Muscle layer of colon (tissue), 2 donors: ENCODE measurements around the gene FNDC3B.

Experiments used
- H3K27ac ChIP-seq: one replicate; pipeline ENCODE4 v1.7.0; 2013; ENCODE audit warnings: low read depth, mild to moderate bottlenecking, low read length, moderate library complexity
- H3K27me3 ChIP-seq, 2 donors: one replicate each; pipeline ENCODE4 v1.7.0; 2013; ENCODE audit warnings: low read length in 2 of 2, mild to moderate bottlenecking in 2 of 2; ENCODE audit not compliant: insufficient read depth in 2 of 2, control insufficient read depth in 1 of 2
- H3K36me3 ChIP-seq: one replicate; pipeline ENCODE4 v1.7.0; 2013; ENCODE audit warnings: mild to moderate bottlenecking, low read length; ENCODE audit not compliant: insufficient read depth
- H3K4me1 ChIP-seq: one replicate; pipeline ENCODE4 v1.7.0; 2013; ENCODE audit warnings: mild to moderate bottlenecking, low read length; ENCODE audit not compliant: insufficient read depth
- H3K4me3 ChIP-seq, 2 donors: one replicate each; pipeline ENCODE4 v1.7.0; 2013; ENCODE audit warnings: low read length in 2 of 2, low read depth in 1 of 2, mild to moderate bottlenecking in 1 of 2, moderate library complexity in 1 of 2
- H3K9ac ChIP-seq: one replicate; pipeline ENCODE4 v1.7.0; 2013; ENCODE audit warnings: low read length
- H3K9me3 ChIP-seq: one replicate; pipeline ENCODE4 v1.7.0; 2013; ENCODE audit warnings: mild to moderate bottlenecking, low read length
- donor health status: abdominal sarcoma.
- donor health status: Adenocarcinoma of cecum.

FNDC3B gene

GRCh38 chr3:172174513-172175253 is 135.3 kb downstream of the FNDC3B start:
- no peak overlapping the region for H3K27ac ChIP-seq
- no peak overlapping the region for H3K4me3 ChIP-seq
- no peaks in the 10 kb centered on the region for H3K27me3 ChIP-seq
- H3K36me3 ChIP-seq, result no peaks in the 10 kb centered on the region
- H3K4me1 ChIP-seq, result peaks cover 51% of the 10 kb centered on the region
- no peak overlapping the region for H3K9ac ChIP-seq
- H3K9me3 ChIP-seq, result no peaks in the 10 kb centered on the region

- no peak overlapping the region for H3K9ac ChIP-seq
- H3K4me3 ChIP-seq, result no peak overlapping the region
- H3K4me1 ChIP-seq, result peaks cover 53% of the 10 kb centered on the region
- H3K36me3 ChIP-seq, result no peaks in the 10 kb centered on the region
- H3K27me3 ChIP-seq, result no peaks in the 10 kb centered on the region
- no peaks in the 10 kb centered on the region for H3K9me3 ChIP-seq
- no peak overlapping the region for H3K27ac ChIP-seq
These were observed 135.8 kb downstream of the FNDC3B start for GRCh38 chr3:172175254-172175599.

GRCh38 chr3:172176061-172176770 is 136.8 kb downstream of the FNDC3B start:
- Histone ChIP-seq H3K27me3 (no peaks in the 10 kb centered on the region), H3K36me3 (no peaks in the 10 kb centered on the region), H3K9ac (no peak overlapping the region), H3K9me3 (no peaks in the 10 kb centered on the region), H3K4me3 (no peak overlapping the region), H3K27ac (no peak overlapping the region), H3K4me1 (peaks cover 46% of the 10 kb centered on the region)

- Histone ChIP-seq H3K4me1 (peaks cover 43% of the 10 kb centered on the region), H3K27me3 (no peaks in the 10 kb centered on the region), H3K4me3 (no peak overlapping the region), H3K9me3 (no peaks in the 10 kb centered on the region), H3K27ac (no peak overlapping the region), H3K36me3 (no peaks in the 10 kb centered on the region), H3K9ac (no peak overlapping the region)
These were observed 137.7 kb downstream of the FNDC3B start for GRCh38 chr3:172177046-172177445.

- Histone ChIP-seq H3K9ac (no peak overlapping the region), H3K36me3 (no peaks in the 10 kb centered on the region), H3K4me1 (peaks cover 47% of the 10 kb centered on the region), H3K27ac (no peak overlapping the region), H3K9me3 (no peaks in the 10 kb centered on the region), H3K27me3 (no peaks in the 10 kb centered on the region), H3K4me3 (no peak overlapping the region)
These were observed 138.5 kb downstream of the FNDC3B start for GRCh38 chr3:172177803-172178316.

- H3K4me1 ChIP-seq, result peaks cover 38% of the 10 kb centered on the region
- no peak overlapping the region for H3K9ac ChIP-seq
These were observed 140.5 kb downstream of the FNDC3B start for GRCh38 chr3:172179680-172180399.

GRCh38 chr3:172180473-172180872 is 141.1 kb downstream of the FNDC3B start:
- H3K4me3 ChIP-seq, result no peak overlapping the region
- H3K4me1 ChIP-seq, result peaks cover 32% of the 10 kb centered on the region
- H3K9ac ChIP-seq, result no peak overlapping the region
- H3K27me3 ChIP-seq, result no peaks in the 10 kb centered on the region
- H3K9me3 ChIP-seq, result no peaks in the 10 kb centered on the region
- H3K36me3 ChIP-seq, result no peaks in the 10 kb centered on the region
- no peak overlapping the region for H3K27ac ChIP-seq

More at GRCh38 chr3:172179680-172180399, 140.5 kb downstream of the FNDC3B start:
- Histone ChIP-seq H3K4me3 (no peak overlapping the region), H3K27me3 (no peaks in the 10 kb centered on the region), H3K36me3 (no peaks in the 10 kb centered on the region), H3K27ac (no peak overlapping the region), H3K9me3 (no peaks in the 10 kb centered on the region)

- H3K4me3 ChIP-seq, result no peak overlapping the region
- peaks cover 16% of the 10 kb centered on the region for H3K4me1 ChIP-seq
- no peak overlapping the region for H3K9ac ChIP-seq
- no peaks in the 10 kb centered on the region for H3K9me3 ChIP-seq
- H3K27ac ChIP-seq, result no peak overlapping the region
- H3K36me3 ChIP-seq, result no peaks in the 10 kb centered on the region
- H3K27me3 ChIP-seq, result no peaks in the 10 kb centered on the region
These were observed 142.7 kb downstream of the FNDC3B start for GRCh38 chr3:172181932-172182586.

- Histone ChIP-seq H3K27ac (no peak overlapping the region), H3K36me3 (no peaks in the 10 kb centered on the region), H3K9ac (no peak overlapping the region), H3K27me3 (no peaks in the 10 kb centered on the region), H3K4me3 (no peak overlapping the region), H3K9me3 (no peaks in the 10 kb centered on the region), H3K4me1 (peaks cover 14% of the 10 kb centered on the region)
These were observed 143.4 kb downstream of the FNDC3B start for GRCh38 chr3:172182797-172183196.

- Histone ChIP-seq H3K9ac (no peak overlapping the region), H3K36me3 (no peaks in the 10 kb centered on the region), H3K27me3 (no peaks in the 10 kb centered on the region), H3K27ac (no peak overlapping the region), H3K9me3 (no peaks in the 10 kb centered on the region), H3K4me3 (no peak overlapping the region), H3K4me1 (peaks cover 14% of the 10 kb centered on the region)
These were observed 144.9 kb downstream of the FNDC3B start for GRCh38 chr3:172184106-172184822.
